WTC11 (cell line): ENCODE data around the gene LRRC2. TPM values are rescaled to one million over a fixed set of nuclear protein-coding genes. Genes with fewer than 3 reads are reported as not detected.

Experiments used
- ATAC-seq: fragments of 200-7000 bp; cut with Tn5 transposase; 2 replicates; pipeline ENCODE4 v1.10.0; 2021; ENCODE audit warnings: mild to moderate bottlenecking, moderate library complexity
- CTCF ChIA-PET: fragments of 300-600 bp; sonication (Branson Sonifier 250); formaldehyde crosslinking; loops from one replicate; lab custom pipeline; 2021; ENCODE audit warnings: antibody characterized with exemption; lab: Charles Lee
- POLR2A ChIA-PET: fragments of 350-600 bp; sonication (Branson Sonifier 250); formaldehyde crosslinking; loops from one replicate; lab custom pipeline; 2021; ENCODE audit warnings: antibody characterized with exemption; lab: Charles Lee
- DNase-seq: peaks from one replicate; pipeline ENCODE4 v3.0.0; 2021; ENCODE audit warnings: low spot score
- H3K27ac Mint-ChIP-seq: 2 replicates; pipeline ENCODE4 v1.8.0; 2021; ENCODE audit warnings: mixed read lengths
- H3K27me3 Mint-ChIP-seq: 2 replicates; pipeline ENCODE4 v1.8.0; 2021; ENCODE audit warnings: low read depth, mild to moderate bottlenecking, moderate library complexity, mixed read lengths
- H3K36me3 Mint-ChIP-seq: 2 replicates; pipeline ENCODE4 v1.8.0; 2021; ENCODE audit warnings: mixed read lengths
- H3K4me1 Mint-ChIP-seq: 2 replicates; pipeline ENCODE4 v1.8.0; 2022; ENCODE audit warnings: mixed read lengths
- H3K4me3 Mint-ChIP-seq: 2 replicates; pipeline ENCODE4 v1.8.0; 2021; ENCODE audit warnings: mild to moderate bottlenecking, moderate library complexity, mixed read lengths
- H3K9me3 Mint-ChIP-seq: 2 replicates; pipeline ENCODE4 v1.8.0; 2021; ENCODE audit warnings: mixed read lengths
- ELF4 ChIP-seq: sonication (generic); formaldehyde crosslinking; IDR thresholded peaks from 2 replicates; pipeline ENCODE4 v1.8.1; 2022; ENCODE audit warnings: low read depth, mild to moderate bottlenecking, moderate library complexity, missing genetic modification reagents
- EMX1 ChIP-seq: fragments of 250-450 bp; sonication (Bioruptor Pico); IDR thresholded peaks from 2 replicates; pipeline ENCODE4 v1.8.0; 2021; ENCODE audit warnings: mild to moderate bottlenecking
- FOXJ3 ChIP-seq: sonication (generic); formaldehyde crosslinking; IDR thresholded peaks from 2 replicates; pipeline ENCODE4 v1.9.0; 2021; ENCODE audit warnings: missing genetic modification reagents, mild to moderate bottlenecking, borderline replicate concordance
- FOXK1 ChIP-seq: sonication (generic); formaldehyde crosslinking; IDR thresholded peaks from 2 replicates; pipeline ENCODE4 v1.8.0; 2022; ENCODE audit warnings: mild to moderate bottlenecking, moderate library complexity, missing genetic modification reagents
- GABPB1 ChIP-seq: sonication (generic); formaldehyde crosslinking; IDR thresholded peaks from 2 replicates; pipeline ENCODE4 v1.8.1; 2023; ENCODE audit warnings: mild to moderate bottlenecking, missing genetic modification reagents
- GRHL2 ChIP-seq: fragments of 250-450 bp; sonication (Bioruptor Pico); IDR thresholded peaks from 2 replicates; pipeline ENCODE4 v1.8.0; 2022; ENCODE audit warnings: mild to moderate bottlenecking, moderate library complexity; ENCODE audit not compliant: insufficient replicate concordance, severe bottlenecking
- HMGA2 ChIP-seq: fragments of 250-450 bp; sonication (Bioruptor Pico); IDR thresholded peaks from 2 replicates; pipeline ENCODE4 v1.4.0; 2021; ENCODE audit warnings: mild to moderate bottlenecking, moderate library complexity
- JAZF1 ChIP-seq: fragments of 250-450 bp; sonication (Bioruptor Pico); IDR thresholded peaks from 2 replicates; pipeline ENCODE4 v1.9.0; 2021; ENCODE audit warnings: moderate library complexity, mild to moderate bottlenecking, inconsistent platforms
- NFE2L1 ChIP-seq: sonication (generic); formaldehyde crosslinking; IDR thresholded peaks from 2 replicates; pipeline ENCODE4 v1.8.1; 2023; ENCODE audit warnings: missing genetic modification reagents
- NFYB ChIP-seq: sonication (generic); formaldehyde crosslinking; conservative IDR thresholded peaks from 2 replicates; pipeline ENCODE4 v1.8.0; 2022; ENCODE audit warnings: low read depth, missing genetic modification reagents
- PRRX2 ChIP-seq: fragments of 250-450 bp; sonication (Bioruptor Pico); IDR thresholded peaks from 2 replicates; pipeline ENCODE4 v1.8.0; 2021; ENCODE audit warnings: mild to moderate bottlenecking
- RORB ChIP-seq: fragments of 250-450 bp; sonication (Bioruptor Pico); IDR thresholded peaks from 2 replicates; pipeline ENCODE4 v1.9.0; 2021; ENCODE audit warnings: mild to moderate bottlenecking
- SMAD3 ChIP-seq: sonication (generic); formaldehyde crosslinking; IDR thresholded peaks from 2 replicates; pipeline ENCODE4 v1.8.0; 2022; ENCODE audit warnings: missing genetic modification reagents, mild to moderate bottlenecking, borderline replicate concordance
- TEAD1 ChIP-seq: sonication (generic); formaldehyde crosslinking; IDR thresholded peaks from 2 replicates; pipeline ENCODE4 v1.8.0; 2022; ENCODE audit warnings: mild to moderate bottlenecking, missing genetic modification reagents
- TEAD4 ChIP-seq: sonication (generic); formaldehyde crosslinking; IDR thresholded peaks from 2 replicates; pipeline ENCODE4 v1.8.0; 2022; ENCODE audit warnings: mild to moderate bottlenecking, missing genetic modification reagents
- TP53 ChIP-seq: sonication (generic); formaldehyde crosslinking; IDR thresholded peaks from 2 replicates; pipeline ENCODE4 v1.8.1; 2023; ENCODE audit warnings: mild to moderate bottlenecking, missing genetic modification reagents
- ZNF232 ChIP-seq: sonication (generic); formaldehyde crosslinking; IDR thresholded peaks from 2 replicates; pipeline ENCODE4 v1.8.0; 2022; ENCODE audit warnings: mild to moderate bottlenecking, missing genetic modification reagents
- total RNA-seq: library from RNA; stranded (reverse); gene quantifications from 3 replicates; pipeline ENCODE4 v1.2.3, GENCODE V29; 2021
- TF ChIP-seq, protein P1 (sequence below): fragments of 250-450 bp; sonication (Bioruptor Pico); IDR thresholded peaks from 2 replicates; pipeline ENCODE4 v2.1.2; 2022; ENCODE audit warnings: mild to moderate bottlenecking, moderate library complexity
- TF ChIP-seq, protein P2 (sequence below): fragments of 250-450 bp; sonication (Bioruptor Pico); IDR thresholded peaks from 2 replicates; pipeline ENCODE4 v1.9.0; 2021; ENCODE audit warnings: mild to moderate bottlenecking
- TF ChIP-seq, protein P3 (sequence below): sonication (generic); formaldehyde crosslinking; IDR thresholded peaks from 2 replicates; pipeline ENCODE4 v1.8.1; 2023; ENCODE audit warnings: mild to moderate bottlenecking, moderate library complexity, missing genetic modification reagents
- TF ChIP-seq, protein P4 (sequence below): fragments of 250-450 bp; sonication (Bioruptor Pico); IDR thresholded peaks from 2 replicates; pipeline ENCODE4 v1.9.0; 2021; ENCODE audit warnings: mild to moderate bottlenecking, borderline replicate concordance
- TF ChIP-seq, protein P5 (sequence below): fragments of 250-450 bp; sonication (Bioruptor Pico); conservative IDR thresholded peaks from 2 replicates; pipeline ENCODE4 v1.9.0; 2021; ENCODE audit warnings: mild to moderate bottlenecking
- TF ChIP-seq, protein P6 (sequence below): sonication (generic); formaldehyde crosslinking; IDR thresholded peaks from 2 replicates; pipeline ENCODE4 v1.8.0; 2022; ENCODE audit warnings: mild to moderate bottlenecking, missing genetic modification reagents

The LRRC2 gene
- total RNA-seq, 1 experiment from 2014 or later, result 4.9 TPM

DNA sequence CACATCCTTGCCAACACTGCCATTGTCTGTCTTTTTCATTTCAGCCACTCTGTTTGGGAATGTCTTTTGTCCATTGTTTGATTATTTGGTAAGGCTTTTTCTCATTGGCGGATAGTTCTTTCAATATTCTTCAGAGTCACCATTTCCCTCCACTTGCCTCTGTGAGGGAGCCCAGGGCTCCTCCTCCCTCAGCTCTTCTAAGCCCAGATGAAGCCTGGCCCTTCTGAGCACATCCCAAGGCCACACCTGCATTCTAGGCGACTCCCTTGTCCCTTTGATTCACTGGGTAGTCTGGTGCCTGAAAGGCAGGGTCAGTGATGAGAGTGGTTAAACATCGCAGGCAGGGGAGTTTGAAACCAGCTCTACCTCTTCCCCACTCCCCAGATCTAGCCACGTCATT, 89.0 kb downstream of the LRRC2 start:
- ChIA-PET CTCF (interaction anchor here (1.1 to 1.3 kb wide), 3 partner anchors 11 to 153 kb away, joined by 3 to 4 read pairs (median 4); no protein-coding TSS in a partner anchor), POLR2A (no interaction called here)
- peaks cover 9% of the 10 kb centered on the region for H3K27me3 Mint-ChIP-seq
- H3K4me3 Mint-ChIP-seq, result no peak overlapping the region
- no peak overlapping the region for H3K27ac Mint-ChIP-seq
- DNase-seq (no peak), ATAC-seq (peak; percentile 80)
- H3K9me3 Mint-ChIP-seq, result peaks cover 23% of the 10 kb centered on the region
- peaks cover 10% of the 10 kb centered on the region for H3K36me3 Mint-ChIP-seq
- TF ChIP-seq, protein P1, sequence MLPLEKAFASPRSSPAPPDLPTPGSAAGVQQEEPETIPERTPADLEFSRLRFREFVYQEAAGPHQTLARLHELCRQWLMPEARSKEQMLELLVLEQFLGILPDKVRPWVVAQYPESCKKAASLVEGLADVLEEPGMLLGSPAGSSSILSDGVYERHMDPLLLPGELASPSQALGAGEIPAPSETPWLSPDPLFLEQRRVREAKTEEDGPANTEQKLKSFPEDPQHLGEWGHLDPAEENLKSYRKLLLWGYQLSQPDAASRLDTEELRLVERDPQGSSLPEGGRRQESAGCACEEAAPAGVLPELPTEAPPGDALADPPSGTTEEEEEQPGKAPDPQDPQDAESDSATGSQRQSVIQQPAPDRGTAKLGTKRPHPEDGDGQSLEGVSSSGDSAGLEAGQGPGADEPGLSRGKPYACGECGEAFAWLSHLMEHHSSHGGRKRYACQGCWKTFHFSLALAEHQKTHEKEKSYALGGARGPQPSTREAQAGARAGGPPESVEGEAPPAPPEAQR (CRISPR knock-in tag), result no peak
- TF ChIP-seq, protein P2, sequence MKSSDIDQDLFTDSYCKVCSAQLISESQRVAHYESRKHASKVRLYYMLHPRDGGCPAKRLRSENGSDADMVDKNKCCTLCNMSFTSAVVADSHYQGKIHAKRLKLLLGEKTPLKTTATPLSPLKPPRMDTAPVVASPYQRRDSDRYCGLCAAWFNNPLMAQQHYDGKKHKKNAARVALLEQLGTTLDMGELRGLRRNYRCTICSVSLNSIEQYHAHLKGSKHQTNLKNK (CRISPR knock-in tag), result no peak
- no peak for TF ChIP-seq GRHL2 (CRISPR knock-in tag)
- TF ChIP-seq PRRX2 (CRISPR knock-in tag), result no peak
- no peak for TF ChIP-seq TP53 (CRISPR knock-in tag)
- TF ChIP-seq NFYB (CRISPR knock-in tag), result no peak
- no peak for TF ChIP-seq JAZF1 (CRISPR knock-in tag)
- TF ChIP-seq, protein P3, sequence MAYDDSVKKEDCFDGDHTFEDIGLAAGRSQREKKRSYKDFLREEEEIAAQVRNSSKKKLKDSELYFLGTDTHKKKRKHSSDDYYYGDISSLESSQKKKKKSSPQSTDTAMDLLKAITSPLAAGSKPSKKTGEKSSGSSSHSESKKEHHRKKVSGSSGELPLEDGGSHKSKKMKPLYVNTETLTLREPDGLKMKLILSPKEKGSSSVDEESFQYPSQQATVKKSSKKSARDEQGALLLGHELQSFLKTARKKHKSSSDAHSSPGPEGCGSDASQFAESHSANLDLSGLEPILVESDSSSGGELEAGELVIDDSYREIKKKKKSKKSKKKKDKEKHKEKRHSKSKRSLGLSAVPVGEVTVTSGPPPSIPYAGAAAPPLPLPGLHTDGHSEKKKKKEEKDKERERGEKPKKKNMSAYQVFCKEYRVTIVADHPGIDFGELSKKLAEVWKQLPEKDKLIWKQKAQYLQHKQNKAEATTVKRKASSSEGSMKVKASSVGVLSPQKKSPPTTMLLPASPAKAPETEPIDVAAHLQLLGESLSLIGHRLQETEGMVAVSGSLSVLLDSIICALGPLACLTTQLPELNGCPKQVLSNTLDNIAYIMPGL (CRISPR knock-in tag), result no peak
- TF ChIP-seq ELF4, result no peak
- TF ChIP-seq, protein P4, sequence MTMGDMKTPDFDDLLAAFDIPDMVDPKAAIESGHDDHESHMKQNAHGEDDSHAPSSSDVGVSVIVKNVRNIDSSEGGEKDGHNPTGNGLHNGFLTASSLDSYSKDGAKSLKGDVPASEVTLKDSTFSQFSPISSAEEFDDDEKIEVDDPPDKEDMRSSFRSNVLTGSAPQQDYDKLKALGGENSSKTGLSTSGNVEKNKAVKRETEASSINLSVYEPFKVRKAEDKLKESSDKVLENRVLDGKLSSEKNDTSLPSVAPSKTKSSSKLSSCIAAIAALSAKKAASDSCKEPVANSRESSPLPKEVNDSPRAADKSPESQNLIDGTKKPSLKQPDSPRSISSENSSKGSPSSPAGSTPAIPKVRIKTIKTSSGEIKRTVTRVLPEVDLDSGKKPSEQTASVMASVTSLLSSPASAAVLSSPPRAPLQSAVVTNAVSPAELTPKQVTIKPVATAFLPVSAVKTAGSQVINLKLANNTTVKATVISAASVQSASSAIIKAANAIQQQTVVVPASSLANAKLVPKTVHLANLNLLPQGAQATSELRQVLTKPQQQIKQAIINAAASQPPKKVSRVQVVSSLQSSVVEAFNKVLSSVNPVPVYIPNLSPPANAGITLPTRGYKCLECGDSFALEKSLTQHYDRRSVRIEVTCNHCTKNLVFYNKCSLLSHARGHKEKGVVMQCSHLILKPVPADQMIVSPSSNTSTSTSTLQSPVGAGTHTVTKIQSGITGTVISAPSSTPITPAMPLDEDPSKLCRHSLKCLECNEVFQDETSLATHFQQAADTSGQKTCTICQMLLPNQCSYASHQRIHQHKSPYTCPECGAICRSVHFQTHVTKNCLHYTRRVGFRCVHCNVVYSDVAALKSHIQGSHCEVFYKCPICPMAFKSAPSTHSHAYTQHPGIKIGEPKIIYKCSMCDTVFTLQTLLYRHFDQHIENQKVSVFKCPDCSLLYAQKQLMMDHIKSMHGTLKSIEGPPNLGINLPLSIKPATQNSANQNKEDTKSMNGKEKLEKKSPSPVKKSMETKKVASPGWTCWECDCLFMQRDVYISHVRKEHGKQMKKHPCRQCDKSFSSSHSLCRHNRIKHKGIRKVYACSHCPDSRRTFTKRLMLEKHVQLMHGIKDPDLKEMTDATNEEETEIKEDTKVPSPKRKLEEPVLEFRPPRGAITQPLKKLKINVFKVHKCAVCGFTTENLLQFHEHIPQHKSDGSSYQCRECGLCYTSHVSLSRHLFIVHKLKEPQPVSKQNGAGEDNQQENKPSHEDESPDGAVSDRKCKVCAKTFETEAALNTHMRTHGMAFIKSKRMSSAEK, result no peak
- no peak for TF ChIP-seq FOXK1 (CRISPR knock-in tag)
- H3K4me1 Mint-ChIP-seq, result no peaks in the 10 kb centered on the region

DNA sequence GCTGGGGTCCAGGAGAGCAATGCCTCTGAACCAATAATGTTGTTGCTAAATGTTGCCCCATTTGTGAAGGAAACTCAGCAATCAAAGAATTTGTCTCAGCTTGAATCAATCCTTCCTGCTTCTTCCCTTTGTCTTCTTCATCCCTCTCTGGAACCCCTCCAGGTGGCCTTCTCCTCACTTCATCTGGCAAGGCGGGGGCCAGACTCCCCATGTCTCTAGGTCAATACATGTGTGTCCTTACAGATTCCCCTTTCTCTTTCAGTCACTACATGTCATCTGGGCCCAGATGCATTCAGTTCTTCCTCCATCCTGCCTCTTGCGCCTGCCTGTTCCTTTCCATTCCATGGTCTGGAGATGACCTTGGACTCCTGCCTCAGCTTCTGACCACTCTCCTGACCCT, 93.4 kb downstream of the LRRC2 start:
- no peak overlapping the region for H3K4me3 Mint-ChIP-seq
- H3K9me3 Mint-ChIP-seq, result peaks cover 23% of the 10 kb centered on the region
- POLR2A ChIA-PET, result no interaction called here
- no peak for ATAC-seq
- peaks cover 10% of the 10 kb centered on the region for H3K36me3 Mint-ChIP-seq
- no peak overlapping the region for H3K27ac Mint-ChIP-seq
- peaks cover 9% of the 10 kb centered on the region for H3K27me3 Mint-ChIP-seq
- CTCF ChIA-PET, result interaction anchor here (0.6 to 2.4 kb wide), 4 partner anchors 11 to 111 kb away, joined by 3 to 10 read pairs (median 5); no protein-coding TSS in a partner anchor
- no peaks in the 10 kb centered on the region for H3K4me1 Mint-ChIP-seq
- no peak for DNase-seq
- TF ChIP-seq, protein P5, sequence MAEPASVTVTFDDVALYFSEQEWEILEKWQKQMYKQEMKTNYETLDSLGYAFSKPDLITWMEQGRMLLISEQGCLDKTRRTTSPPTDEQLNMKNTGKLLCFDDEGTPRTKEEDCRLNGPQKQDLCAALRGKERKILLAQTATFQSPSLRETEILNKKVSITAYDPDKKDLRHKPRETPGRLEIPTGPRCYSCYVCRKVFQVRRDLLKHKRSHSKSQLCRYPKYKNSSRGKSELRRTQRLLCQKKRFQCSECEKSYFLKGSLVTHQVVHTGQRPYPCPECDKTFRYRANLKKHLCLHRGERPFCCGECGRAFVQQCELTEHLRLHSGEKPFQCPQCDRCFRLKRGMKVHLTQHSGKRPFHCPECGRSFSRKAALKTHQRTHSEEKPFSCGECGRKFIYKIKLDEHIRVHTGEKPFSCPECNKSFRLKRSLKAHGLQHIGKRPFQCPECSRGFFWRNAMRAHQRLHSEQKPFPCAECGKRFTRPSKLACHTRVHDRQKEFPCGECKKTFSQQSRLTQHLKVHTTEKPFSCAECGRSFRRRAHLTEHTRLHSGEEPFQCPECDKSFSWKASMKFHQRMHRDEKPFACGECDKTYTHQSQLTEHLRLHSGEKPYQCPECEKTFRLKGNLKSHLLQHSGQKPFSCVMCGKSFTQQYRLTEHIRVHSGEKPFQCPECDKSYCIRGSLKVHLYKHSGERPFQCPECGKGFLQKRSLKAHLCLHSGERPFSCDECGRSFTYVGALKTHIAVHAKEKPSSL (CRISPR knock-in tag), result no peak
- TF ChIP-seq NFE2L1 (no peak), TEAD1 (no peak), RORB (CRISPR knock-in tag) (no peak), TEAD4 (no peak), EMX1 (CRISPR knock-in tag) (no peak), SMAD3 (CRISPR knock-in tag) (no peak), HMGA2 (CRISPR knock-in tag) (no peak), FOXK1 (CRISPR knock-in tag) (no peak), GABPB1 (CRISPR knock-in tag) (no peak), ZNF232 (CRISPR knock-in tag) (no peak), FOXJ3 (CRISPR knock-in tag) (no peak)
- TF ChIP-seq, protein P6, sequence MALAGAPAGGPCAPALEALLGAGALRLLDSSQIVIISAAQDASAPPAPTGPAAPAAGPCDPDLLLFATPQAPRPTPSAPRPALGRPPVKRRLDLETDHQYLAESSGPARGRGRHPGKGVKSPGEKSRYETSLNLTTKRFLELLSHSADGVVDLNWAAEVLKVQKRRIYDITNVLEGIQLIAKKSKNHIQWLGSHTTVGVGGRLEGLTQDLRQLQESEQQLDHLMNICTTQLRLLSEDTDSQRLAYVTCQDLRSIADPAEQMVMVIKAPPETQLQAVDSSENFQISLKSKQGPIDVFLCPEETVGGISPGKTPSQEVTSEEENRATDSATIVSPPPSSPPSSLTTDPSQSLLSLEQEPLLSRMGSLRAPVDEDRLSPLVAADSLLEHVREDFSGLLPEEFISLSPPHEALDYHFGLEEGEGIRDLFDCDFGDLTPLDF (CRISPR knock-in tag), result no peak
- TF ChIP-seq, protein P3 (CRISPR knock-in tag), result no peak
